HG02852 (cell line): ENCODE measurements around the gene CCDC116.

Source experiments
- ATAC-seq: cut with Tn5 transposase; IDR thresholded peaks from one replicate; pipeline ENCODE4 v1.9.1; 2021; ENCODE audit warnings: mild to moderate bottlenecking, moderate library complexity; ENCODE audit not compliant: unreplicated experiment

Gene CCDC116

GRCh38 chr22:21650823-21651520, 18.4 kb downstream of the CCDC116 start:
- ATAC-seq, result no peak

- peak; percentile 14 for ATAC-seq
These were observed 19.0 kb downstream of the CCDC116 start for GRCh38 chr22:21651521-21652009.

GRCh38 chr22:21652010-21652546, 19.5 kb downstream of the CCDC116 start:
- ATAC-seq, result peak; percentile 92

GRCh38 chr22:21652547-21653545, 20.3 kb downstream of the CCDC116 start:
- ATAC-seq, result peak; percentile 4

GRCh38 chr22:21657020-21657359, 24.4 kb downstream of the CCDC116 start:
- ATAC-seq, result no peak

GRCh38 chr22:21657360-21658032, 24.9 kb downstream of the CCDC116 start:
- ATAC-seq, result peak; percentile 78

- ATAC-seq, result no peak
These were observed 27.4 kb downstream of the CCDC116 start for GRCh38 chr22:21659864-21660525.

- ATAC-seq, result no peak
These were observed 28.3 kb downstream of the CCDC116 start for GRCh38 chr22:21660904-21661303.

- no peak for ATAC-seq
These were observed 29.4 kb downstream of the CCDC116 start for GRCh38 chr22:21661991-21662390.

- ATAC-seq, result no peak
These were observed 31.2 kb downstream of the CCDC116 start for GRCh38 chr22:21663738-21664137.

GRCh38 chr22:21665047-21665851, 32.7 kb downstream of the CCDC116 start:
- ATAC-seq, result no peak

GRCh38 chr22:21666786-21667185, 34.2 kb downstream of the CCDC116 start:
- no peak for ATAC-seq

- ATAC-seq, result no peak
These were observed 36.5 kb downstream of the CCDC116 start for GRCh38 chr22:21669026-21669425.

GRCh38 chr22:21672107-21672629, 39.6 kb downstream of the CCDC116 start:
- ATAC-seq, result no peak

- no peak for ATAC-seq
These were observed 41.2 kb downstream of the CCDC116 start for GRCh38 chr22:21673534-21674321.

GRCh38 chr22:21674638-21675245, 42.2 kb downstream of the CCDC116 start:
- ATAC-seq, result no peak

- no peak for ATAC-seq
These were observed 45.3 kb downstream of the CCDC116 start for GRCh38 chr22:21677606-21678443.
